Stimulated activated CD4-positive, alpha-beta T cell treated with anti-CD3 and anti-CD28 coated beads, Interleukin-2, amount 100 ng/mL, for 4 hours (primary cell): Measurements from ENCODE around the gene NANOS1.
"Not testable (repeated sequence)": the region's sequence is repeated elsewhere in the genome, so short reads cannot be mapped to it uniquely, and the experiment has no call there.

Experiments used
- DNase-seq: peaks from one replicate; pipeline ENCODE4 v3.0.0-alpha.2; 2020; ENCODE audit warnings: low read depth

Gene NANOS1

GRCh38 chr10:119007211-119007574 is 22.3 kb upstream of the NANOS1 start:
- no peak for DNase-seq

- DNase-seq, result peak; percentile 9
Measured at GRCh38 chr10:119020627-119020946, 8.9 kb upstream of the NANOS1 start.

- DNase-seq, result no peak
Measured at GRCh38 chr10:119022846-119023552, 6.5 kb upstream of the NANOS1 start.

- no peak for DNase-seq
Measured at GRCh38 chr10:119023553-119023868, 6.0 kb upstream of the NANOS1 start.

GRCh38 chr10:119024882-119025281 is 4.6 kb upstream of the NANOS1 start:
- DNase-seq, result no peak

- DNase-seq, result no peak
Measured at GRCh38 chr10:119025336-119025735, 4.2 kb upstream of the NANOS1 start.

- no peak for DNase-seq
Measured at GRCh38 chr10:119025776-119026175, 3.7 kb upstream of the NANOS1 start.

GRCh38 chr10:119026301-119027110 is 3.0 kb upstream of the NANOS1 start:
- no peak for DNase-seq

GRCh38 chr10:119028445-119028899 is 1.0 kb upstream of the NANOS1 start:
- not testable (repeated sequence) for DNase-seq

- peak; percentile 78 for DNase-seq
Measured at GRCh38 chr10:119028900-119029612, 458 bp upstream of the NANOS1 start.

GRCh38 chr10:119030421-119031250 is 1.1 kb downstream of the NANOS1 start:
- no peak for DNase-seq

- DNase-seq, result no peak
Measured at GRCh38 chr10:119031496-119032059, 2.1 kb downstream of the NANOS1 start.

GRCh38 chr10:119039161-119039560 is 9.6 kb downstream of the NANOS1 start:
- no peak for DNase-seq

- no peak for DNase-seq
Measured at GRCh38 chr10:119041326-119041725, 11.8 kb downstream of the NANOS1 start.

- no peak for DNase-seq
Measured at GRCh38 chr10:119042169-119042568, 12.7 kb downstream of the NANOS1 start.

- no peak for DNase-seq
Measured at GRCh38 chr10:119045561-119045960, 16.0 kb downstream of the NANOS1 start.

- no peak for DNase-seq
Measured at GRCh38 chr10:119049361-119049760, 19.8 kb downstream of the NANOS1 start.

- DNase-seq, result no peak
Measured at GRCh38 chr10:119049777-119050176, 20.3 kb downstream of the NANOS1 start.

GRCh38 chr10:119051775-119052174 is 22.3 kb downstream of the NANOS1 start:
- DNase-seq, result no peak

- DNase-seq, result no peak
Measured at GRCh38 chr10:119055472-119055871, 26.0 kb downstream of the NANOS1 start.

GRCh38 chr10:119058010-119058409 is 28.5 kb downstream of the NANOS1 start:
- no peak for DNase-seq

- DNase-seq, result no peak
Measured at GRCh38 chr10:119059557-119059956, 30.0 kb downstream of the NANOS1 start.
